ENCODE measurements around the gene SLC38A8.

The SLC38A8 gene

DNA sequence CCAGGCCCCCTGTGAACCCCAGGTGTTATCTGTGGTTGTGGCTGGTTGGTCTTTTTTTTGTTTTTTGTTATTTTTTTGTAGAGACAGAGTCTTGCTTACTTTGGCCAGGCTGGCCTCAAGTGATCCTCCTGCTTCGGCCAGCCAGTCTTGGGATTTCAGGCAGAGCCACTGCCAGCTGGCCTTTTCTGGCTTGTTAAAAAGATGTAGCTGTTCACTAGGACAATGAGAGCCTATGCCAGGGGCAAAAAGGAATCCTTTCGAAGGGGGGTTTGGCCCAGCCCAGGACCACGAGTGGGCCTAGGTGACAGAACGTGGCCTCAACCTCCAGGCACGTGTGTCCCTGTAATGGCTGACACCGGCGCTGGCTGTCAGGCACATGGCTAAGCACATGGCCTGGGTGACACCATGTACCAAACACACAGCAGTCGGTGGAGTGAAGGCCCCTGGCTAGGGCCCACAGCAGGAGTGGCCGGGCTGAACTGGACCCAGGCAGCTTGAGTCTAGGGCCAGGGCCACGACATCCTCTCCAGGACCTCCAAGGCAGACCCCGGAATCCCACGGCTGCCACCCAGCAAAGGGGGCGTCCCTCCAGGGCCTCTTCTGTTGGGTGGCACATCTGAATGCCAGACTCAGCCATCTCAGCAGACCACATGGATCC is 6.9 kb upstream of the SLC38A8 start:
- no peak for DNase-seq (ENCODE audit: low read depth in 1 of 2, low spot score in 1 of 2)

DNA sequence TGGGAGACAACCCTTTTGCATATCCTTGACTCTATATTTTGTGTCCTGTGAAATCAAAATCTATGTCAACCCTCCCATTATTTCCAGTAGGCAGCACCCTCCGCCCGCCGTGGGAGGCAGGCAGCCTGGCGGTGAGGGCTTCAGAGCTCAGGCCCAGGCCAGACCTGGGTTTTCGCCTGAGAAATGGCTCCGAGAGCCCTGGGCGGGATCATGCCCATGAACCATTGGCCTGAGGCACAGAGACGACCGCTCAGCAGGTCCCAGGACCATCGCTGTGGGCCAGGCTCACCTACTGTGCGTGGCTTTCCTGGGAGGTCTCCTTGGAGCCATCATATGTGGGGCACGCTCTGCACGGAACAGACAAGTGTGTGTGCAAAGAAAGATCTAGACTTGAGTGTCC is 6.3 kb upstream of the SLC38A8 start:
- no peak for DNase-seq (ENCODE audit: low read depth in 1 of 2, low spot score in 1 of 2)

DNA sequence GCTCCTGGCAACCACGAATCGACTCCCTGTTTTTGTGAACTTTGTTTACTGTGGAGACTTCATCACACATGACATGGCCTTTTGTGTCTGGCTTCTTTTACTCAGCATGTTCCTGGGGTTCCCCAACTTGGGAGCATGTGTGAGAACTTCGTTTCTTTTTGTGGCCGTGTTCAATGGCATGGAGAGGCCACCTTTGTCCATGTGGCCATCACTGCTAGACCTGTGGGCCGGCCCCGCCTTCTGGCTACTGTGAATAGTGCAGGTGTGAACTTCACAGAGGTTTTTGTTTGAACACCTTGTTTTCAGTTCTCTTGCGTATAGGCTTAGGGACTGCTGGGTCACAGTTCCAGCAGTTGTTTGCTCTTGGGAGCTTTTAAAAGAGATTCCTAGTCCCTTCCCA is 5.7 kb upstream of the SLC38A8 start:
- no peak for DNase-seq (ENCODE audit: low read depth in 1 of 2, low spot score in 1 of 2)

DNA sequence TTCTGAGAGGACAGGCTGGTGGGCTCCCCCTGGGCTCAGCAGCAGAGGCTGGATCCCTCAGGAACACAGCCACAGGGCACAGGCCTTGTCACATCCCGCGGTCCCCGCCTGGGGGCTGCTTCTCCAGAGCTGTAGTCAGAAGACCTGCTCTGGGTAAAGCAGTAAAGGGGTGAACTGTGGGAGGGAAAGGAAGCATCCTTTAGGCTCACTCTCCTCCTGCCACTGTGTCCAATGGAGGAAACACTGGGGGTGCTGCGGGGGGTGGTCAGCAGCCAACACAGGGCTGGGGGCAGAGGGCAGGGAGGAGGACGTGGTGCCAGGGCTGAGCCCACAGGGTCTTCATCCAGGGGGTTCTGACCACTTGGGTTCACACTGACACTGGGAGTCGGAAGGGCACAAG is 5.0 kb upstream of the SLC38A8 start:
- DNase-seq (ENCODE audit: low read depth in 1 of 2, low spot score in 1 of 2) = no peak

DNA sequence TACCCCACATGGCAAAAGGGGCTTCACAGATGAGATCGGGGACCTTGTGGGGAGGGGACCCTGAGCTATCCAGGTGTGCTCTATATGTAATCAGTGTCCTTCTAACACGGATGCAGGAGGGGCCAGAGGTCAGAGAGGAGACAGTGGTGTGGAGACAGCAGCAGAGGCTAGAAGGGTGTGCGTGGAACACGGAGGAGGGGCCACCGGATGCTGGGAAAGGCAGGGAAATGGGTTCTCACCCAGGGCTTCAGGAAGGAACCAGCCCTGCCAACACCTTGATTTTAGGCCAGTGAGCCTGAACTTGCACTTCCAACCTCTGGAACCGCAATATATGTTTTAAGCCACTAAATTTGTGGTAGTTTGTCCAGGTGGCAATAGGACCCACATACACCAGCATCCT is 4.6 kb upstream of the SLC38A8 start:
- no peak for DNase-seq (ENCODE audit: low read depth in 1 of 2, low spot score in 1 of 2)

DNA sequence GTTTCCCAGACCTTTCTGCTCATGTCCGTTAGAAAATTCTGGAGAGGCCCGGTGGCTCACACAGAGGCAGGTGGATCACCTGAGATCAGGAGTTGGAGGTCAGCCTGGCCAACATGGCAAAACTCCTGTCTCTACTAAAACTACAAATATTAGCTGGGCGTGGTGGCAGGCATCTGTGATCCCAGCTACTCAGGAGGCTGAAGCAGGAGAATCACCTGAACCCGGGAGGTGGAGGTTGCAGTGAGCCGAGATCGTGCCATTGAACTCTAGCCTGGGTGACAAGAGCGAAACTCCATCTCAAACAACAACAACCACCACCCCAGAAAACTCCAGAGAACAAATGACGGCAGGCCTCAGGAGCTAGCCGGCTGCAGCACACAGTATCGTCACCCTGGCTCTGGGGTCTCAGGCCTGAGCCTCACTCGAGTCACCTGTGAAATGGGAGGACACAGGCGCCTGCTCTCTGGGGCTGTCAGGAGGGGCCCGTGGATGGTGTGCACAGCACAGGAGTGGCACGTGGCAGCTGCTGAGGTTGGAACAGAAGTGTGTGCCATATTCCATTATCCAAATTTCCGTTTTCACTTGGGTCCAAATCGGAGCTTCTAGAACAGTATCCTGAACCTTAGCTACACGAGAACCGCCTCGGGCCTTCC is 3.3 kb upstream of the SLC38A8 start:
- DNase-seq (ENCODE audit: low read depth in 1 of 2, low spot score in 1 of 2) = no peak

DNA sequence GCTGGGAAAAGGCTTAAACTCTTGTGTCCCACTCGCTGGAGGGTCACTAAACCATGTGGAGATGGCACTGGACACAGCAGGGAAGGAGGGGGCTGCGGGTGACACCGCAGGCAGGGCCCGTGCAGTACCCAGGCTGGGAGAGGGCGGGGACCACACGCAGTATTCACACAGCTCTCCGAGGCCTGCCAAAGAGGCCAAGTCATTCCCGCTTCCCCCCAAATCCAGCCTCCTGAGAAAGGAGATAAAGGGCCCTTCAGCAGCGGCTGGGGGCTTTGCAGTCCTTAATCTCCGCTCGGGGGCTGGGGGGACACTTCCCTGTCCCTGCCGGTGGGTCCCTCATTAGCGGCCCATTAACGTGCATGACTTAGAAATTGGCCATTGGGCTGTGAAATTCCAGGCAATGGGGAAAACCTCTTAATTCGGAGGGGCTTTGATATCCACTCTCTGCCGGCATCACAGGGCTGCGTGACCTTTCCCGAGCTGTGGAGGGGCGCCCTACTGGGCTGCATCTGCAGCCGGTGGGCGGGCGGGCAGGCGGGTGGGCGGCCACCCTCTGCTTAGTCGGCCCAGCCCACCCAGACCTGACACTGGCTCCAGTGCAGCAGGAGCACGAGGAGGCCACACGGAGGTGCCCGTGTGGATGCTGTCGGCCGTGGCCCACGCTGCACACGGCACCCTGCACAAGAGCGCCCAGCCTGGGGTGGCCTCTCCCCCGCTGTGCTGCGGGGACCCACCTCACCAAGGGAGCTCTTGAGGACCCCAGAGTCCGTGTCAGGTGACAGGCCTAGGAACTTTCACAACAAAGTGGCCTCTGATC is 2.6 kb upstream of the SLC38A8 start:
- DNase-seq (ENCODE audit: low read depth in 1 of 2, low spot score in 1 of 2) = no peak

DNA sequence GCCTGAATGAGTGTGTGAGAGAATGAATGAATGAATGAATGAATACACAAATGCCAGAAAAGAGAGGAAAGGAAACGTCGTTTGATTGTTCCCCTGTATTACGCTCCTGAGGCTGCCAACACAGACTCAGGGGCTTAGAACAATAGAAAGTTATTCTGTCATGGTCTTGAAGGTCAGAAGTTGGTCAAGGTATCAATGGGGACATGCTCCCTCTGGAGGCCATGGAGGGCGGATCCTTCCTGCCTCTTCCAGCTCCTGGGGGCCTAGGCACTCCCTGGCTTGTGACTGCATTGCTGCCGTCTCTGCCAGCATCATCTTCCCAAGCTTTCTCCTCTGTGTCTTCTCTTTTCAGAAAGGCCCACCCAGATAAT is 1.5 kb upstream of the SLC38A8 start:
- no peak for DNase-seq (ENCODE audit: low read depth in 1 of 2, low spot score in 1 of 2)

DNA sequence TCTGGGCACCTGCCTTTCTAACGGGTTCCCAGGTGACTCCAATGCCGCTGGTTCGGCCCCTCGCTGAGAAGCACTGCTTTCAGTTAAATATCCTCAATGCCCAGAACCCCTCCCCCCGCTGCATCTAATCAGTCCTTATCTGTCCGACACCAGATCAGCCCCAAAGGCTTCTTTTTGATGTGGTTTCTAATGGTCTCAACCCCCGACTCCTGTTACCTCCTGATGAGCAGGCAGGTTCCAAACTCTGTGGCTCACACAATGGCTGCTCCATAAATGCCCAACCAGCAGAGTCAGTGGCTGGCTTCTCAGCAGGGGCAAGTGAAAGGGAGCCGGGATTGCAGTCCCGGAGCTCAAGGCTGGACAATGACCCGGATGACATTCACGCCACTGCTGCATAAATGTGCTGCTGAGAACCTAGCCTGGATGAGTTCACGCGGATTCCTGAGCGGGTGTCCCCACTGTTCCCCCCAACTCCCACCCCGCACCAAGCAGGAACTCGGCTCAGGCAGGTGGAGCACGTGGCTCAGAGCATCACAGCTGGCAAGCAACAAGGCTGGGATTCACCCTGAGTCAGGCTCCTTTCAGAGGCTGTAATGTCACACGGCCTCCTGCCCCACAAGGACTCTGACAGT is 1.0 kb upstream of the SLC38A8 start:
- no peak for DNase-seq (ENCODE audit: low read depth in 1 of 2, low spot score in 1 of 2)

DNA sequence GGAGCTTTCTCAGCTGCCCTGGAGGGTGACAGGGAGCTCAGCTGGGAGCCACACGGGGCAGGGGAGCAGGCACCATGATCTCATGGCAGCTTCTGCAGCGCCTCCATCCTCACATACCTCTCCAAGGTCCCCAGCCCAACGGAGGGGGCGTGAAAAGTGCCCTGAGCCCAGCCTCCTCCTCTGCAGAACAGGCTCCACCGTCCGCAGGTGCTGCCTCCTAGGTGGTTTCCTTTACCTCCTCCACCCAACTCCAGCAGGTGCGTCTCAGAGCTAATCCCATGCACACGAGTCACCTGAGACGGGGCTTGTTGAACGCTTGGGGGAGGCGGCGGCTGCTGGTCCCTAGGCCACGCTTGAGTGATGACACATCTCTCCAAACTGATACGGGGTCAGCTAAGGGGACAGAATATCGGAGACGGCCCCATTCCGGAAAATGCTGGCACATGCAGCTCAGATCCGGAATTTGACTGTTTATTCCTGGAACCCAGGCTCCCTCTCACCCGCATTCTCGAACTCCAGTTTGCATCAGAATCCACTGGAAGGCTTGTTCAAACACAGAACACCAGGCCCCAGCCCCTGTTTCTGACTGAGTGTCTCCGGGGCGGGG is 387 bp upstream of the SLC38A8 start:
- no peak for DNase-seq (ENCODE audit: low read depth in 1 of 2, low spot score in 1 of 2)

DNA sequence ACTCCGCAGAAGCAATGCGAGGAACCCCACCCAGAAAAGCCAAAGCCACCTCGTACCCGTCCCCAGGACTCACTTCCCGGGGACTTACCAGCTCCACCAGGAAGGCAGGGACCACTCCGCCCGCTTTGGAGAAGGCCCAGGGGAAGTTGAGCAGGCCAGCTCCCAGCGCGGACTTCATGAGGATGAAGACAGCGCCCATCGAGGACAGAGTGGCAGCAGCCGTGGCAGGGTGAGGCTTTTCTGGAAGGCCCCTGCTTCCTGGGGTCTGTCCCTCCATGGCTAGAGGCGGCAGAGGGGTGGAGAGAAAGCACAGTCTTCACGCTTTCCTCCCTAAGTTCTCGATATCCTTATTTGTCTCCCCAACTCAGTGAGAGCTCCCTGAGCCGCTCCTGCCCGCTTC is 714 bp downstream of the SLC38A8 start:
- no peak for DNase-seq (ENCODE audit: low read depth in 1 of 2, low spot score in 1 of 2)

DNA sequence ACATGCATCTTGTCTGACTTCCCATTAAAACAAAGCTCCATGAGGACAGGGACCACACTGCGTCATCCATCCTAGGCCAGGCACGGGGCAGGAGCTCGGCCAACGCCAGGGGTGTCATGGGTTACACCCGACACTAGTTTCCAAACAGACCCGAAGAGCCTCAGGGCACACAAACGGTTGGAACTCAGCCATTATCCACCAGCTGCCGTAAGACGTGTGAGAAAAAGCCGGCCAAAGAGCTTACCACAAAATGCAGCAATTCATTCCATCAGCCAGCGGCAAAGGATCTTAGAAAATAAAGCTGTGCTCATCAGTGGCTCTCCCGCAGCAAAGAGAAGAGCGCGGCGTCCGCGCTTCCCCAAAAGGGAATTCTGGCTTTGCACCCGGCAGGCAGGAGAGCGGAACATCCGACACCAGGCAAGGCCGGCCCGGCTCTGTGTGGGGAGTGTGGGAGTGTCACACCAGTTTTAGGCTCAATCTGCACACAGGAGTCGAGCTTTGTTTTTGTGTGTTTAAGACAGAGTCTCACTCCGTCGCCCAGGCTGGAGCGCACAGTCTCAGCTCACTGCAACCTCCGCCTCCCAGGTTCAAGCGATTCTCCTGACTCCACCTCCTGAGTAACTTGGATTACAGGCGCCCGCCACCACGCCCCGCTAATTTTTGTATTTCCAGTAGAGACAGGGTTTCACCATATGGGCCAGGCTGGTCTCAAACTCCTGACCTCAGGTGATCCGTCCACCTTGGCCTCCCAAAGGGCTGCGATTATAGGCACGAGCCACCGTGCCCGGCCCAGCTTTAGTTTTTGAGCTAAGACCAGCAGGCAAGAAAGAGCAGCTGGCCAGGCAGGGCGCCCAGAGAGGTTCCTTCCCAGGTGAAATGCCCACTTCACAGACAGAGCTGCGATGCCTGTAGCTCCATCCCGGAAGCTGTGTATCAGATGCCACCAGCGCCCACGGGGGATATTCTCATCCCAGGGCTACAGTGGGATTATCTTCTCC is 1.5 kb downstream of the SLC38A8 start:
- no peak for DNase-seq (ENCODE audit: low read depth in 1 of 2, low spot score in 1 of 2)

DNA sequence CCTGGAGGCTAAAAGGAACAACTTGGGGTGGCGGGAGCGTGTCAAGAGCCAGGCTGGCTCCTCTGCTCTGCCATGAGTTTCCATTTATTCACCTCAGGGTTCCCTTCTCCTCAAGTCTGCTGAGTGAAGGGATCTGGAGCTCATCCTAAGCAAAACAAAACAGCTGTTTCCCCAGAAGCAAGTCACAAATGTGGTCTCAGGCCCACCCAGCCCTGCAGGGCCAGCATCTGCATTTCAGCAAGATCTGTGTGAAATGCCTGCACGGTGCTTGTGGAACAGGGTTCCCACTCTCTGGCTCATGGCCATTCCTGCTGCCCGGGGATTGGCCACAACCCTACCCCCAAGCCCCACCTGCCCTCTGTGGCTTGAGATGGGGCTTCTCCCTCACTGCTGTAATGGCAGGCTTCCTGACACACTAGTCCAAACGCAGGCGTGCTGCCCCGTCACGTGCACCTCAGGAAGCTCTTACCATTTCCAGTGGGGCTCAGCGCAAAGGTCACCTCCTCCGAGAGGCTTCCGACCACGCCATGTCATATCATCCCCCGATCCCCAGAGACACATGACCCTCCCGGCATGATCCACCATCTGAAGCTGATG is 2.3 kb downstream of the SLC38A8 start:
- DNase-seq (ENCODE audit: low read depth in 1 of 2, low spot score in 1 of 2) = no peak

DNA sequence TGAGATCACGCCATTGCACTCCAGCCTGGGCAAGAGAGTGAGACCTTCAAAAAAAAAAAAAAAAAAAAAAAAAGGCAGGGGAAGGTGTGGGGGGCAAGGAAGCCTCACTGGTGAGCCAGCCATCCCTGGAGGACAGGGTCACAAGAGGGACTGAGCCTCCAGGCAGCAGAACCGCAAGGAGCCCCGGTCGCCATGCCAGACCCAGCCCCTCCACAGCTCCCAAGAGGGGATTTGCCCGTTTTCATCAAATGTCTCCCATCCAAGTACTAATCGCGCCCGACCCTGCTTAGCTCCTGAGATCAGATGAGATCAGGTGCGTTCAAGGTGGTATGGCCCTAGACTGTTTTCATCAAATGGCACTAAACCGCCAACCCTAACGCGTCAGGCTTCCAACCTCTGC is 2.9 kb downstream of the SLC38A8 start:
- no peak for DNase-seq (ENCODE audit: low read depth in 1 of 2, low spot score in 1 of 2)

DNA sequence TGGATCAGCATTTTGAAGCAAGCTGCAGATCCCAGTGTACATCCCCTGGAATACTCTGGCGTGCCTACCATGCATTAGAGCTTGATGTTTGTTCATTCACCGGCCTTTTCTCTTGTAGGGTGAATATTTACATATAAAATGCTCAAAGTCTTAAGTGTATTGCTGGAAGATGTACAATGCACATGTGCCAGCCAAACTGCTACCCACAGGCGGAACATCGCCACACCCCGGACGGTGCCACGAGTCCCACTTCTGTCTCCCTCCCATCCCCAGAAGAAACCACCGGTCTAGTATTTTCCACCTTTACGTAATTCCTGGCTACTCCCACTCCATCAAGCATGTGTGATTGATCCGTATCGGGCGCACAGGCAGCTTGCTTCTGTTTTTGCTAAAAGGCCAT is 4.1 kb downstream of the SLC38A8 start:
- DNase-seq (ENCODE audit: low read depth in 1 of 2, low spot score in 1 of 2) = no peak

DNA sequence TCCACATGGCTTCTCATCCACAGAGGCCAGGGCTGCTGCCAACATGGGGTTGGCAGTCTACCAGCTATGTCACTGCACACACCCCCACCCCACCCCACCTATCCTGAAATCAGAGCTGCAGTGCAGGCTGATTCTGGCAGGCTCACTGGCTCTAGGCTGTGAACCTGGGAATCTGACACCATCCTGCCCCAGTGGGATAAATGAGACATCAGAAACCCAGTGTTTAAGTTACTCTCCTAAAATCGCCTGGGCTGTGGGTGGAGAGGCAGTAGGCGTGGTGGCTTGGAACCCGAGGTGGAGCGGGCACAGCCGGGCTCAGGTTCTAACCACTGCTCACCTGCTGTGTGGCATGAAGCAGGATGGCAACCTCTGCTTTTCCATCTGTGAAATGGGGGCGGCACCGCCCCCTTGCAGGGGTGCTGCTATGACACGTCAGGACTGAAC is 5.6 kb downstream of the SLC38A8 start:
- DNase-seq (ENCODE audit: low read depth in 1 of 2, low spot score in 1 of 2) = no peak

DNA sequence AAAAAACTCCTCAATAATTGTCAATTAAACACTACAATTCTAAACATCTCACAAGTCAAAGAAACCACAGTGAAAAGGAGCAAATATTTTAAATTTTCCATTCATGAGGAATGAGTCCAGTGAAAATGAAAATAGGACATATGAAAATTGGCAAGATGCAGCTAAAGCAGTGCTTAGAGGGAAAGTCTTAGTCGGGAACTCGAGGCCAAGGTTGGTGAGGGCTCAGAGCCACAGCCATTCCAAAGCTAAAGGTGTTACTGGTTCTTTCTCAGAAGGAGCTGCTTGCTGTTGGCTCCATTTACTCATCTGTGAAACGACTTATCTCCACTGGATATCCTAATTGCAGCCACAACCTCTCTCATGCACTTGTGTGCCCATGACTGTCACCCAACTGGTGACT is 6.5 kb downstream of the SLC38A8 start:
- no peak for DNase-seq (ENCODE audit: low read depth in 1 of 2, low spot score in 1 of 2)

DNA sequence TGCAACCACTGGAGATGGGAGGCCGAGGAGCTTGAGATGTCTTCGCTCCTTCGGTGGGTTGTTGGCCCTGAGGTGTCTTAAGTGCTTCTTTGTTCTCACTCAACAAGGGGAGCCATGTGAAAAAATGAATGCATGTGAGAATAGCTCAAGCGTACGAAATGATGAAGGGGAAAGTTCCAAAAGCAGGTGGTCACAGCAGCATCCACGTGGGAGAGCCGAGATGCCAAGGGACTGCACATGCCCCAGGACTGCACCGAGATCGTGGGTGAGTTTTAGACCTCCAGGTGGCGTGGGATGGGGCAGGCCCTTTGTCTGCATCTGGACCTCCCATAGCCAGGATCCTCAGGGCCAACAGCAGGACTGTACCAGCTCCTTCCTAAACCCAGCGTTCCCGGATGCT is 8.1 kb downstream of the SLC38A8 start:
- no peak for DNase-seq (ENCODE audit: low read depth in 1 of 2, low spot score in 1 of 2)

DNA sequence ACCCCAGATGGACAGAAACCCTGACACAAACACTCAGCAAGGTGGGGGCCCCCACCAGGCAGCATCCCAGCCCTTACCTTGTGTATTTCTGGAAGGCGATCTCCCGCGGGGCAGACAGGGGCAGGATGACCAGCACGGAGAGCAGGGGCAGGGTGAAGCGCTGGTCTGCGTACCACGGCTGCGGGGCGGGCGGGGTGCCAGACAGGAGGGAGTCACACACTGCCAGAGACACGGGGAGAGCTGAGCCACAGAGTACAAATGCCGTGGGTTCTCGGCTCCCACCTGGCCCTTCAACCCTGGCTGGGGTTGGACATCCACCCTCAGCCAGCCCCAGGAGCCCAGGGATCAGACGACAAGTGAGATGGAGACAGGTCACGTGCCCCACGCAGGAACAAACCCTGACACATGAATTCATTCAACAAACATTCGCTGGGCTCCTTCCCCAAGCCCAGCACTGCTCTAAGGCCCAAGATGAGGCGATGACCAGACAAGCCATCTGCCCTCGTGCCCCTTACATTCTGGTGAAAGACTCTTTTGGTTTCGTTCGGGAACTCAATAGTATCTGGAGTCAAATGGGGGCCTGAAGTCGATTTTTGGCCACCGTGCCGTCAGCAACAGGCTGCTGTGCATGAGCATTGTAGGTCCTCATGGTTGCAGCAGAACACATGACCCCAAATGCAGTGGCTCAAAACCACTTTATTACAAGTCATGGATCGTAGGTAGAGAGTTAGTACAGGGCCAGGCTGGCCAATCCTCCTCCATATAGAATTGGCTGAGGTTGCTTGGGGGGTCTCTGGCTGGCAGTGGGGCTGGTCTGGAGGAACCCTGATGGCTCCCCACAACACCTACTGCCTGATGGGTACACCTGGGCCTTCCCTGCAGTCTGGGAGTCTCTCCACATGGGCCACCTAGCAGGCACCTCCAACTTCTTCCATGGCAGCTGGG is 9.1 kb downstream of the SLC38A8 start:
- DNase-seq (ENCODE audit: low read depth in 1 of 2, low spot score in 1 of 2) = no peak

Measured in stimulated activated CD4-positive, alpha-beta T cell treated with anti-CD3 and anti-CD28 coated beads, Interleukin-15, amount 100 ng/mL, for 1 hour (primary cell).